NB4 (cell line): ENCODE results near the gene IQCE.

Experiments
- DNase-seq: peaks from one replicate; pipeline ENCODE4 v3.0.0; 2010; ENCODE audit warnings: low read depth
- H3K4me3 ChIP-seq: one replicate; pipeline ENCODE4 v1.5.1; 2011; ENCODE audit warnings: mild to moderate bottlenecking, low read depth, low read length, moderate library complexity
- CTCF ChIP-seq: IDR thresholded peaks from one replicate; pipeline ENCODE4 v1.5.1; 2012; ENCODE audit warnings: low read depth, low read length
- MAX ChIP-seq: IDR thresholded peaks from 2 replicates; pipeline ENCODE4 v1.6.1; 2011; ENCODE audit warnings: low read depth, low read length
- MYC ChIP-seq: IDR thresholded peaks from 2 replicates; pipeline ENCODE4 v1.6.1; 2011; ENCODE audit warnings: low read depth, low read length
- POLR2A ChIP-seq: IDR thresholded peaks from 2 replicates; pipeline ENCODE4 v1.6.1; 2011; ENCODE audit warnings: mild to moderate bottlenecking; ENCODE audit not compliant: insufficient read length; ENCODE audit errors: extremely low read depth

The IQCE gene

GRCh38 chr7:2593036-2593727, 34.4 kb downstream of the IQCE start:
- DNase-seq = no peak
- no peak for TF ChIP-seq POLR2A
- no peak for TF ChIP-seq MAX
- no peak for TF ChIP-seq CTCF
- TF ChIP-seq MYC = no peak
- H3K4me3 ChIP-seq = no peak overlapping the region

GRCh38 chr7:2594599-2594998, 35.8 kb downstream of the IQCE start:
- DNase-seq = no peak
- TF ChIP-seq MAX (no peak), POLR2A (no peak), MYC (no peak), CTCF (no peak)
- no peak overlapping the region for H3K4me3 ChIP-seq

- no peak overlapping the region for H3K4me3 ChIP-seq
- DNase-seq = no peak
- TF ChIP-seq POLR2A = no peak
- TF ChIP-seq MAX = no peak
- TF ChIP-seq CTCF = no peak
- no peak for TF ChIP-seq MYC
Observed at GRCh38 chr7:2595258-2595860, 36.6 kb downstream of the IQCE start.

- no peak overlapping the region for H3K4me3 ChIP-seq
- no peak for DNase-seq
- no peak for TF ChIP-seq CTCF
- TF ChIP-seq POLR2A = no peak
- no peak for TF ChIP-seq MYC
- no peak for TF ChIP-seq MAX
Observed at GRCh38 chr7:2596464-2597272, 37.9 kb downstream of the IQCE start.

- no peak for DNase-seq
- no peak overlapping the region for H3K4me3 ChIP-seq
- TF ChIP-seq POLR2A (no peak), CTCF (no peak), MAX (no peak), MYC (no peak)
Observed at GRCh38 chr7:2597273-2597640, 38.5 kb downstream of the IQCE start.
